ENCODE data around the gene RYR2.
"Not testable (repeated sequence)": the region's sequence is repeated elsewhere in the genome, so short reads cannot be mapped to it uniquely, and the experiment has no call there.

RYR2 gene

DNA sequence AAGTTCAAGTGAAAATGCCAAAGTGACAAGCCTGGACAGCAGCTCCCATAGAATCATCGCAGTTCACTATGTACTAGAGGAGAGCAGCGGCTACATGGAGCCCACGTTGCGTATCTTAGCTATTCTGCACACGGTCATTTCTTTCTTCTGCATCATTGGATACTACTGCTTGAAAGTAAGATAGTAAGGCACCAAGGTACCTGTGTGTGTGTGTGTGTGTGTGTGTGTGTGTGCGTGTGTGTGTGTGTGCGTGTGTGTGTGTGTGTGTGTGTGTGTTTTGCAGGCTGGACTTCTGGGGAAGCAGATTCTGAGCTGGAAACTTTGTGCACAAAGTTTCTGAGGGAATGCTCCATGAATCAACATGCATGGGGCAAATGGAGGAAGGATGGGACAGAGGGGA, 750.2 kb downstream of the RYR2 start:
- DNase-seq (ENCODE audit: low read depth in 2 of 2): no peak

DNA sequence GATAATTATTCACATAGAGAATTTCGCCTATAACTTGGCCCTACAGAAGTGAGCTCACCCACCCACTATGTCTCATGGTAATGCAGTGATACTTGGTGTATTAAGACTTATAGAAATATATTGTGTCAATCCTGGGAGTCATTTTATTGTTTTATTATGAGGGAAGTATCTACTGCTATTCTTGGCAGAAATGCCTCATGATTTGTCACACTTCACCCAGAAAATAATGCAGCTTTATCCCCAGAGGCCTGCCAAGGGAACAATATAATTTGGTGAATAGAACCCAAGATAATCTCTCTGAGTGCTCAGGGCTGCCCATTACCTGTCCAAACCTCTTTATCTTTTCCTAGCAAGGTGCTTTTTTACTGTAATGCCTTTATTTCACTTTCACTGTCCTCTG, 750.7 kb downstream of the RYR2 start:
- DNase-seq (ENCODE audit: low read depth in 2 of 2): no peak

DNA sequence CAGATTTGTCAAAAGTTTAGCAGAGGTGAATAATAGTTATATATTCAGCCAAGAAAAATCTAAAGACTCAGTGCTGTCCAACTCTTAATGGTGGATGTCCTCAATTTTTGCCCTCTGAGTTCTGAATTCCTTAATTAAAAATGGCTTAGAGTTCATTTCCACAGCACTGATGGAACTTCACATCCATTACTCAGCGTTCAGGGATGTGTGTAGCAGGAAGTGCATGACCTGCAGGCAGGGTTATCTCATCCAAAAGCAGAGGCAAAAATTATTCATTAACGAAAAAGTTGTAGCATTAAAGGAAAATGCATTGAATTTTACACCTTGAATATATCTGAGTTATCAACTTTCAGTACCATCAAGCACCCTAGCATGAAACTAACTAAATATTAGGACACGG, 752.1 kb downstream of the RYR2 start:
- DNase-seq (ENCODE audit: low read depth in 2 of 2): no peak

DNA sequence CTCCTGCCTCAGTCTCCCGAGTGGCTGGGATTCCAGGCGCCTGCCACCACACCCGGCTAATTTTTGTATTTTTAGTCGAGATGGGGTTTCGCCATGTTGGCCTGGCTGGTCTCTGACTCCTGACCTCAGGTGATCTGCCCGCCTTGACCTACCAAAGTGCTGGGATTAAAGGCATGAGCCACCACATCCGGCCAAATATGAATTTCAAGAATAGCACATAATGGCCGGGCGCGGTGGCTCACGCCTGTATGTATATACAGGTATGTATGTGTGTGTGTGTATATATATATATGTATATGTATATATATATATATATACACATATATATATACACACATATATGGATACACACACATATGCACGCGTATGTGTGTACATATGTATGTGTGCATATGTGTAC, 753.6 kb downstream of the RYR2 start:
- no peak for DNase-seq (ENCODE audit: low read depth in 2 of 2)

DNA sequence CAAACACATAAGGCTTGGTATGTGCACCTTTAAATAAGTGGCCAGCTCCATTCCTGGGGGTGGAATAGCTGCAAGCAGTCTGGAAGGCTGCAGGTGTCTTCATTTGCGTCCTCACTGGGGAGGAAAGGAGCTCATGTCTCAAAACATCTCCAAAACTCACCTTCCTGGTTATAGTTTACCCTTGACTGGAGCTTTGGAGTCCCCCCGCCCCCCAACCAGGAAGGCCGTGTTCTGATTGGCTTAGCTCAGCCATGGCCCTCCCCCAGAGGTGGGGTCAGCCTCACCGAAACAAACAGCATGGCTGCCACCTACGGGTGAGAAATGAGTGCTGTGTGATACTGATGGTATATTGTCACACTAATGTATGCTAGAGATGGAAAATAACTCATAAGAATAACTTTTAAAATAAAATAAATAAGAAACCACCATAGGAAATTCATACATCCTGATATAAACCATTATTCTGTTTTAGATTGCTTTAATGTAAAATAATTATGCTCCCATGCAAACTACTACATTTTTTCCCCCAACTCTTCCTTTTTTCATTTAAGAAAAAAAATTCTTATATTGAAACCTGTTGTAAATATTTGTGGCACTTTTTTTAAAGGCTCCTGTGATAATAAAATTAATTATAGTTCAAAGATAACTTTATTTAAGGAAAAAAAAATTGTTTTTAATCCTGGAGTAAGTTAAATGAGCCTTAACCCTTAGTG, 757.9 kb downstream of the RYR2 start:
- DNase-seq (ENCODE audit: low read depth in 2 of 2): peak; percentile 4 to 22

DNA sequence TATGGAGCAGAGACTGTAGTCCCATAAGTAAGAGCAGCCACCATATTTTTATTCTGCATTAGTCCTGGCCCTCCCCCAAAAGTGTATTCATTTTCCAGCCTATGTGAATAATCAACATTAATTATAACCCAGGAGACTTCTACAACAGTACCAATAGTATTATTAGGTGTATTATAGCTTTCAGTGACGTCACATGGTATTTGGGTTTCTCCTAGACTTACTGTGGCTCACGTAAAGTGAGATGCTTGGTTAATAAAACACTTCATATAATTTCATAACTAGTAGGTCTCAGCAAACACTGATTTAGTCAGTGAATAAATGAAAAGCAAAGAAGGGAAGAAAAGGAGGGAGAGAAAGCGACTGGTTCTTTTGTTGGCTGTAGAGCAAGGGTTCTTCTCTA, 762.5 kb downstream of the RYR2 start:
- DNase-seq (ENCODE audit: low read depth in 2 of 2): no peak

DNA sequence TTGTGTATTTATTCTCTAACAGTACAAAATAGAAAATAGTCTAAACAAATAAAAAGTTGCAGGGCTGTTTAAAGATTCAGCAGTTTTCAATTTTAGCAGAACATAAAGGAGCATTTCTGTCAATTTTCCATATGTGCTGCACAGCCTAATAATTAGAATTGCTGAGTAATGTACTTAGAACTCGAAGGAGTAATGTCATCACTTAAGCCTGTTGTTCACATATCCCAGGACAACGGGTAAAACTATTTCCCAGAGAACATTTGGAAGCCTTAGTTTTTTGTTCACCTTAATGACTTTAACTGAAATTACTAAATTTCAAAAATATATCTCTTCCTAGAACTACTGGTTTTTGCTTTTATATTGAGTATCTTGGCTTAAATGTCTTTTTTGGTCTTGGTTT, 767.1 kb downstream of the RYR2 start:
- no peak for DNase-seq (ENCODE audit: low read depth in 2 of 2)

DNA sequence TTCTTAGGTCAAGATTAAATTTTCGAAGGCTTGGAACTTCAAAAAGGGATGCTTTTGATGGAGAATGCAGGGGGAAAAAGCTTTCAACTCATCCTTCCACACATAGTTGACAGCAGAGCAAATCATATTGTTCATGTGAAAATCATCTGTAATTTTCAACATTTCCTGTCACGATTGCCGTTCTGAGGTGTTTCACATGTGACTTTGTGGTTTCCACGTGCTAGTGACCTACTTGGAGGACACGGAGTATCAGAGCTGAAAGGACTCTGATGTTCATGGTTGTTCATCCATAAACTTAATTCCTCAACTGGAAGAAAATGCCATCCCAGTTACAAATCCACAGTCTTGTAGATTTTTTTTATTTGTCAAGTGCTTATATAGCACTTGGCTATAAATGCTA, 769.6 kb downstream of the RYR2 start:
- DNase-seq (ENCODE audit: low read depth in 2 of 2): no peak

DNA sequence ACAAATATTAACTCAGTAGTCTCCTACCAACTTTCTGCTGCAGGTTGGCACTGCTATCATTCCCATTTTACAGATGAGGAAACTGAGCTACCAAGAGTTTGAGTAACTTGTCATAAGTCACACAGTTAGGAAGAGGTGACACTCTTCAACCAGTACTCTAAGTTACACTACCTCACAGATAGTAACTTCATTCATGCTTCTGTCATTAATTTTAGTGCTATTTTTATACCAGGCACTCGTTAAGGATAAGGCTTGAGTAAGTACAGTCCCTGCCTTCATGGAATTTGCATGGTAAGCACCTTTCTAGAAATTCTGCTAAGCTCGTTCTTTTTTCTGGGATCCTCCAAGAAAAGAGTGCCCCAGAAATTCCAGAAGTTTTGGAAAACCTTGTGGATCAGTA, 770.1 kb downstream of the RYR2 start:
- DNase-seq (ENCODE audit: low read depth in 2 of 2): no peak

DNA sequence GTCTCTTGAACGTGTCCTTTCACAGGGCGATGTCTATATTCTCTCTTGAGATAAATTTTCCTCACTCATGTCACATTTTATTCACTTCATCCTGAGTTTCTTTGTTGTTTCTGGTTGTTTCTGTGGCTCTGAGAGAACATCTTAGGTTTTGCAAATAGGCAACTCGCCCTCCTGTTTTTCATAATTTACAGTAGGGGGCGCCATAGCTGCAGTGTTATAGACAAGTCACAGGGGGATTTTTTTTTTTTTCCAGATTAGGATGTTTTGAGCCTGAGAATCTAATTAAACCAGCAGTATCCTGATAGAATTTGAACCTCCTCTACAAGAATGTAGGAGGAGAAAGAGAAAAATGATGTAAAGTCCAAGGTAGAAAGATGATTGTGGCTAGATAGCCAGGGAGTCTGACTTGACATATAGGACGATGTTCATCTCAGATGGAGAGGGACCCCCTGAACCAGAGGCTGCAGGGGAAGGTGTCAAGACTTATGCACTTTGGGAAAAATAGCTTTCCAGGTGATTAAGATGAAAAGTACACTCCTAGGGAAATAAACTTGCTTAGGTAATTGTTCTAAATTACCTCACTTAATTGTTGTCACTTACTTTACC, 772.4 kb downstream of the RYR2 start:
- DNase-seq (ENCODE audit: low read depth in 2 of 2): no peak

DNA sequence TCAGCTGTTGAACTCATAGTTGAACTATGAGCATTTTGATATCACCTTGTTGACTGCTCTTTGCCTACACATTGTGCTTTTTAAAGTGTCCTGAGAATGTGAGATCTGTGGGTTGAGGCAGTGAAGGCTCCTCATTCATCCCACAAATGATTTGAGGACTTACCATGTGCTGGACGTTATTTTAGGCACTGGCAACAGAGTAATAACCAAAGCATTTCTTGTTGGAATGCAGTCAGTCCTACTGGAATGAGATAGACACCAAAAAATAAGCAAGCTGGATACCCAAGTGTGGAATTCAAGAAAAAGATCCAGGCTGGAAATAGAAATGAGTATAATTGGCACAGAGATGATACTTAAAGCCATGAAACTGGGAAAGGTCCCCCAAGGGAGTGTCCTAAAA, 775.3 kb downstream of the RYR2 start:
- DNase-seq (ENCODE audit: low read depth in 2 of 2): no peak

DNA sequence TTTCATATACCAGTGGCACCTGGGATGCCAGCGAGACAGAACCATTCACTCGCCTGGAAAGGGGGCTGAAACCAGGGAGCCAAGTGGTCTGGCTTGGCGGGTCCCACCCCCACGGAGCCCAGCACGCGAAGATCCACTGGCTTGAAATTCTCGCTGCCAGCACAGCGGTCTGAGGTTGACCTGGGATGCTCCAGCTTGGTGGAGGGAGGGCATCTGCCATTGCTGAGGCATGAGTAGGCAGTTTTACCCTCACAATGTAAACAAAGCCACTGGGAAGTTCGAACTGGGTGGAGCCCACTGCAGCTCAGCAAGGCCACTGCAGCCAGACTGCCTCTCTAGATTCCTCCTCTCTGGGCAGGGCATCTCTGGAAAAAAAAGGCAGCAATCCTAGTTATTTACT, 778.6 kb downstream of the RYR2 start:
- not testable (repeated sequence) for DNase-seq (ENCODE audit: low read depth in 2 of 2)

DNA sequence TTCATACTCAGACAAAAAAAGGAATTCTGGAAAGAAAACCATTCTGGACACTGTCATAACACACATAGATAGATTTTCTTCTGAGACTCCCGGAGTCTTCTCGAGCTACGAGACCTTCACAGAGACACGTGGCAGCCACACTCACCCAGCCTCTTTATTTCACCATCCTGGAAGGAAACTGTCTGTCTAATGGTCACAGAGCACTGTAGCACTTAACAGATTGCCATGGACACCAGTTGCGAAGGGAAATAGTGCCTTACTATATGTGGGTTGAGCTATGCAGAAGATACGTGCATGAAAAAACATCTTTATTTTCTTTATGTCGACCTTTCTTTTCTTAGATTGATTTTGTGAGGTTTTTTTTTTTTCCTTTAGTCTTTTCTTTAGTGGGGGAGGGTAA, 790.9 kb downstream of the RYR2 start:
- DNase-seq (ENCODE audit: low read depth in 2 of 2): no peak

DNA sequence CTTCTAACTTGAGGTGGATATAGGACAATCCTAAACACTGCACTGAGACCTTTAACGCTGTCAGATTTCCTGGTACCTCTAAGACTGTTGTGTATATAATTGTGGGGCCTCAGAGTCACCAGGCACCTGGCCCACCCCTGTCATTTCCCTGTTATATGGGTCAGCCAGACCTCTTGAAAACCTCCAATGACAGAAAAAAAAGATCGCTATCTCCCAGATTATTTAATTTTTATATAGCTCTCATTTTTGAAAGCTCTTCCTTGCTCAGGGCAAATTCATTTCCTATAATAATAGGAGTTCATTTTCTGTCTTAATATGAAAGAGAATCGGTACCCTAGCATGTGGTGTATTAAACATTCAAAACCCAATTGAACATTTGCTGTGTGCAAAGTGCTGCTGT, 792.1 kb downstream of the RYR2 start:
- DNase-seq (ENCODE audit: low read depth in 2 of 2): no peak

DNA sequence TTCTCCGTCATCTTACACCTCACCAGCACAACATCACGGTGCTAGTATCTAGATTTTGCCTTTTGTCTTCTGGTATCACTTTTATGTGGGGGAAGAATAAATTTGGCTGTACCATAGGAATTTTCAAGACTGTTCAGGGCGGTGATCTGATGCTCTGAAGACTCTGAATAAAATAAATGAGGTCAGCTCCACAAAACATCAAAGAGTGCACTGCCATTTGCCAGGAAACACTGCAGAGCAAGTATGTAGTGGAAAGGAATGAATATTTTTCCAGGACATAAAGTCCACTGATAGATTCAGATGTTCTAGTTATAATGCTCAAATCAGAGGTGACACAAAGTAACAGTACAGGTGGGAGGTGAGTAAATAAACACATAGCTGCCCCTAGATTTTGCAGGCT, 792.5 kb downstream of the RYR2 start:
- DNase-seq (ENCODE audit: low read depth in 2 of 2): no peak

DNA sequence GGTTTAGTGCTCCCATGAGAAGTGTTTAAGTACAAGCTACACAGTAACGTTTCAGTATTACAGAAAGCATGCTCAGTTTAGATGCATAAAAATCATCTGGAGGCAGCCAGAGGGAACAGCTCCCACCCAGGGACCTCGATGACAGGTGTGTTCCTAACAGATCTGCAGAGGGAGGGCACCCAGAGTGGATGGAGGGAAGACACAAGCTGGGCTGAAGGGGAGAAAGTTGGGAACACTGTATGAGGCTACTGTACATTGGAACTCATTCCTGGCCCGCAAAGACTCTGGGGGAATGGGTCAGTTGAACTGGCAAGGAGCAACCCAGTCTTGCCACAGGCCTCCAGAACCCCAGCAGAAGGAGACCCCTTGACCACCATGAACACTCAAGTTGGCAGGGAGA, 796.3 kb downstream of the RYR2 start:
- no peak for DNase-seq (ENCODE audit: low read depth in 2 of 2)

DNA sequence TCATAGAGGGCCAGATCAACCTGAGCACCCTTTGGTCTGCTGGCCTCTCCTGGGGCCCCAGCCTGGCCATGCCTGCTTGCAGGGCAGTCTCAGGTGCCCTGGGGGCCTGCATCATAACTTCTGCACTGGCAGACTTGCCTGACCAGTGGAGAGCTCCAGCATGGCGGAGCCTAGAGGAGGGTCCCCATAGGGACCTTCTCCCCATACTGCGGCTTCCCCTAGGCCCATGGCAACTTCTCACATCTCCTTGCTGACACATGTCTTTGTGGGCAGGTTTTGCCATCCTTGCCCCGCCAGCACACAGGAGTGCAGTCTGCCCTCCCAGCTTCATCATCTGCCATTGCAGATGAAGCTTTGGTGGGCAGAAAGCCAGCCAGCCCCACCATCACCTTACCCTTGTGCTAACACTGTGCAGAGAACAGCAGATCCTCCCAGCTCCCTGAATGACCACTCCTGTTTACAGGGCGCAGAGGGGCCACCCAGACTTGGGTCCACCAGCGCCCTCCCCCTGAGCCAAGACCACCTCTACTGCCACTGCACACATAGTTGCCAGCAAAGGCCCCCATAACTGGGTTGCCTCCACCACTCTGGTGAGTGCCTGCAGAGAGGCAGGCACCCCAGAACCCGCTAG, 797.0 kb downstream of the RYR2 start:
- DNase-seq (ENCODE audit: low read depth in 2 of 2): no peak

DNA sequence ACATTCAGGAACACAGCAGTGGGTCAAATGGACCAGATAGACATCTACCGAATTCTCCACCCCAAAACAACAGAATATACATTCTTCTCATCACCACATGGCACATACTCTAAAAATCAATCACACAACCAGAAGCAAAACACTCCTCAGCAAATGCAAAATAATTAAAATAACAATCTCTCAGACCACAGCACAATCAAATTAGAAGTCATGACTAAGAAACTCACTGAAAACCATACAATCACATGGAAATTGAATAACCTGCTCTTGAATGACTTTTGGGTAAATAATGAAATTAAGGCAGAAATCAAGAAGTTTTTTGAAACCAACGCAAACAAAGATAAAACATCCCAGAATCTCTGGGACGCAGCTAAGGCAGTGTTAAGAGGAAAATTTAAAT, 799.5 kb downstream of the RYR2 start:
- DNase-seq (ENCODE audit: low read depth in 2 of 2): no peak

DNA sequence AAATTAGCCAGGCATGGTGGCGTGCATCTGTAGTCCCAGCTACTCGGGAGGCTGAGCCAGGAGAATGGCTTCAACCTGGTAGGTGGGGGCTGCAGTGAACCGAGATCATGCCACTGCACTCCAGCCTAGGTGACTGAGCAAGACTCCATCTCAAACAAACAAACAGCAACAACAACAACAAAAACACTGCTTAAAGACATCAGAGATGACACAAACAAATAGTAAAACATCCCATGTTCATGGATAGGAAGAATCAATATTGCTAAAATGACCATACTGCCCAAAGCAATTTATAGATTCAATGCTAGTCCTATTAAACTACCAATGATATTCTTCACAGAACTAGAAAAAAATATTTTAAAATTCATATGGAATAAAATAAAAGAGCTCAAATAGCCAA, 801.5 kb downstream of the RYR2 start:
- not testable (repeated sequence) for DNase-seq (ENCODE audit: low read depth in 2 of 2)

DNA sequence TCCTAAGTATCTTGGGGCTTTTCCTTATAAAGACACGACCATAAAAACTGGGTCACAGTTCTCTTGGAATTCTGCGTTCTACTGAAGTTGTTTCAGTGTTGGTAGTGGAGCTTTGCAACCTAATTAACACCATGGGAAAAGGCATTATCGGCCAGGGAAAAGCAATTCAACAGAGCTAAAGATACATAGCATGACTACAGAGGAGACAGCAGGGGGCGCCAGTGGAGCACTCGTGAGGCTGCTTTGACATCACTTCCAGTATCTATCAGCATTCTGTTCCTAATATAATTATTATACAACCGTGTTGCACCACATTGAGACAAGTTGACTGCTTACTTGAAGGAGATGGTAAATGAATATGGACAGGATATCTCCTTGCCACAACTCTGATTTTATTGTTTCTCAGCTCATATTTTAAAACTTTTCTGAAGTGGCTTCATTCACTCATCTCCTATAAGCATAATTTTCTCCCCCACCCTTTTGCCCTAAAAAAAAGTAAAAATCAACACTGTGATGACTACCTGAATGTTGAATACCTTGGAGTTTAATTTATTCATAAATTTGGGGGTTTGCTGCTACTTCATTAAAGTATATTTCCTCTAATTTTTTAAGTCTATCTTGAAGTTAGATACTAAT, 809.3 kb downstream of the RYR2 start:
- no peak for DNase-seq (ENCODE audit: low read depth in 2 of 2)

DNA sequence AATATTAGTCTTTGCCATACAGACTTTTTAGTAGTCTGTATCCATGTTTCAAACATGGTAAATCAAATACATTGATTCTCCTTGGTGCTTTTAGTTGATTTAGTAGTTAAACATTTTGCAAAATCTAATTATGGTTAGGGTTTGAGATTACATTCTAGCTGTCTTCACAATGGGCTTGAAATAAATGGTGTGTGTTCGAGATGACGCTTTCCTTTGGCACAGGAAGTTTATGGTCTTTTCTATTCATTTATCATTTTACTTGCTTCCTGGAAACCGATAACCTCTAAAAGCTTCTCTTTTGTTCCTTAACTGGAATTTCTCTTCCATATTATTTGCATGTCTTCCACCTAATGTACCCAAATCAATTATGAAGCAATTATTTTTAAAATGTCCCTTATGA, 810.4 kb downstream of the RYR2 start:
- DNase-seq (ENCODE audit: low read depth in 2 of 2): no peak

DNA sequence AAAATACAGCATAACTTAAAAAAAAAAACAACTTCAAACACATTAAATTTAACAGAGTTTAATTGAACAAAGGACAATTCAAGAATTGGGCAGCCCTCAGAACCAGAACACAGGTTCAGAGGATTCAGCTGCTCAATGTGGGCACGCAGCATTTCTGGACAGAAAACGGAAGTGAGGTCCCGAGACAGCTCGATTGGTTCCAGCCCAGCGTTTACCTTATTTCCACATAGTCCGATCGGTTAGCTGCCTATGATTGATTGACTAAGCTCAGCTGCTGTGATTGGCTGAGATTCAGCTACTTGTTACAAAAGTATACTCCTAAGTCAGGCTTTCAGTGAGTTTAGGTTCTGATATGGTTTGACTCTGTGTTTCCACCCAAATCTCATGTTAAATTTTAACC, 815.5 kb downstream of the RYR2 start:
- no peak for DNase-seq (ENCODE audit: low read depth in 2 of 2)

DNA sequence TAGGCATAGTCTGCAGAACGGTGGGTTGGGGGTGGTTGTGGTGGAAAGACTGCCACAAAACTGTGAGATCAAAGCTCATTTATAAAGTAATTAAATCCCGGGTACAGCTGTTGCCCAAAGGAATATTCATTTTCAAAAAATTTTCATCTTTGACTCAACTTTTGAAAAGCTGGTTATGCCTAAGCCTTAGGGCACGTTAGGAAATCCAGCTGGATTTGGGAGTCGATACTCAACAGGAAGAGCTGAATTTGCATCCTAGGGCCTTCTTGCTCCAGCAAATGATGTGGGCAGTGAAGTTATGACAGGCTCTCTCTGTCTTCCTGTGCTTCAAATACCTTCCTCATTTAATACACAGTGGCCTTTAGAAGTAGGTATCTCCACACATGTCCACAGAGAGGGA, 817.0 kb downstream of the RYR2 start:
- DNase-seq (ENCODE audit: low read depth in 2 of 2): no peak
